Mononuclear cell (primary cell): Measurements from ENCODE around the gene ZNF512B. TPM values are rescaled to one million over a fixed set of nuclear protein-coding genes. Genes with fewer than 3 reads are reported as not detected.
"Not testable (repeated sequence)": the region's sequence is repeated elsewhere in the genome, so short reads cannot be mapped to it uniquely, and the experiment has no call there.

ENCODE experiments used
- H3K27me3 ChIP-seq: 2 replicates; pipeline ENCODE4 v1.6.0; 2011; ENCODE audit warnings: low read length, control low read depth; ENCODE audit not compliant: insufficient read depth
- H3K4me1 ChIP-seq: 2 replicates; pipeline ENCODE4 v1.5.1; 2011; ENCODE audit warnings: mild to moderate bottlenecking, low read length, control low read depth; ENCODE audit not compliant: insufficient read depth
- H3K4me3 ChIP-seq: 2 replicates; pipeline ENCODE4 v1.5.1; 2011; ENCODE audit warnings: mild to moderate bottlenecking, low read length, moderate library complexity
- H3K9me3 ChIP-seq: 2 replicates; pipeline ENCODE4 v1.5.1; 2011; ENCODE audit warnings: low read depth, mild to moderate bottlenecking, control low read depth, low read length
- total RNA-seq: library from RNA; depleted of rRNA; stranded (reverse); fragments of >200 nt; gene quantifications from one replicate; pipeline ENCODE4 v1.2.3, GENCODE V29; 2012

ZNF512B gene
- total RNA-seq, 1 donor, result 5.5 TPM

DNA sequence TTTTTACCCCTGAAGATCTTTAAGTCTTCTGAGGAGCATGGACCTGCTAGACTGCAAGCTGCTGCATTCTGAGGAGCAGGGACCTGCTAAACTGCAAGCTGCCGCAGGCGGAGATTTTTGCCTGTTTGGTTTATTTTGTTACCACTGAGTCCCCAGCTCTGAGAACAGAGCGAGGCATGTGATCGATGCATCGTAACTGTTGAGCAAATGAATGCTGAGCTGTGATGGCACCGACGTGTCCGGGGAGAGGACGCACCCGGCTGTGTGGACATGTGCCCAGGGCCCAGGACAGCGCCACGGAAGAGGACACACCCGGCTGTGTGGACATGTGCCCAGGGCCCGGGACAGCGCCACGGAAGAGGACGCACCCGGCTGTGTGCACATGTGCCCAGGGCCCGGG is 50.6 kb downstream of the ZNF512B start:
- no peak overlapping the region for H3K4me3 ChIP-seq
- no peaks in the 10 kb centered on the region for H3K27me3 ChIP-seq
- H3K9me3 ChIP-seq, result no peaks in the 10 kb centered on the region
- no peaks in the 10 kb centered on the region for H3K4me1 ChIP-seq

DNA sequence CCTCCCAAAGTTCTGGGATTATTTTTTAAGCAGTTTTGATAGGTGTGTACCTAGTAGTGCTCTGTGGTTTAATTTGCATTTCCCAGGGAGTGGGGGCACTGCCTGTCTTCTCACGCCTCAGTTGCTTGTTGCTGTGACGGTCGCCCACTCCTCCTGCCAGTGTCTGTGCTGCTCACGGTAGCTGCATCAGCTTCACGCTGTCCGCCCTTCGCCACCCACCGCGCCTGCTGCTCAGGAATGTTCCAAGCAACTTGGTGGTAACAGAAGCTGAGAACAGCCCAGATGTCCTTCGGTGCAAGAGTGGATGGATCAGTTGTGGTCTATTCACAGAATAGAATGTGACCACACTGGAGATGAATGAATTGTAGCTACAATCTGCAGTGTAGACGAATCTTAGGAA is 51.9 kb downstream of the ZNF512B start:
- peaks cover 6% of the 10 kb centered on the region for H3K4me1 ChIP-seq

DNA sequence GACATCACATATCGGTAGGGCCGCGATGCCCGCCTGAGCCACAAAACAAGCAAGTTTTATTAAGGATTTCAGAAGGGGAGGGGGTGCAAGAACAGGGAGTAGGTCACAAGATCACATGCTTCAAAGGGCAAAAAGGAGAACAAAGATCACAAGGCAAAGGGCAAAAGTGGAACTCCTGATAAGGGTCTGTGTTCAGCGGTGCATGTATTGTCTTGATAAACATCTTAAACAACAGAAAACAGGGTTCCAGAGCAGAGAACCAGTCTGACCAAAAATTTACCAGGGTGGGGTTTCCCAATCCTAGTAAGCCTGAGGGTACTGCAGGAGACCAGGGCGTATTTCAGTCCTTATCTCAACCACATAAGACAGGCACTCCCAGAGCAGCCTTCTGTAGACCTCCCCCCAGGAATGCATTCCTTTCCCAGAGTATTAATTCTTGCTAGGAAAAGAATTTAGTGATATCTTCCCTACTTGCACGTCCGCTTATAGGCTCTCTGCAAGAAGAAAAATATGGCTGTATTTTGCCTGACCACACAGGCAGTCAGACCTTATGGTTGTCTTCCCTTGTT is 53.3 kb downstream of the ZNF512B start:
- H3K4me3 ChIP-seq, H3K9me3 ChIP-seq: not testable (repeated sequence)
- peaks cover 19% of the 10 kb centered on the region for H3K4me1 ChIP-seq

More for the DNA sequence above, 51.9 kb downstream of the ZNF512B start:
- no peaks in the 10 kb centered on the region for H3K9me3 ChIP-seq
- H3K27me3 ChIP-seq, result no peaks in the 10 kb centered on the region
- no peak overlapping the region for H3K4me3 ChIP-seq

DNA sequence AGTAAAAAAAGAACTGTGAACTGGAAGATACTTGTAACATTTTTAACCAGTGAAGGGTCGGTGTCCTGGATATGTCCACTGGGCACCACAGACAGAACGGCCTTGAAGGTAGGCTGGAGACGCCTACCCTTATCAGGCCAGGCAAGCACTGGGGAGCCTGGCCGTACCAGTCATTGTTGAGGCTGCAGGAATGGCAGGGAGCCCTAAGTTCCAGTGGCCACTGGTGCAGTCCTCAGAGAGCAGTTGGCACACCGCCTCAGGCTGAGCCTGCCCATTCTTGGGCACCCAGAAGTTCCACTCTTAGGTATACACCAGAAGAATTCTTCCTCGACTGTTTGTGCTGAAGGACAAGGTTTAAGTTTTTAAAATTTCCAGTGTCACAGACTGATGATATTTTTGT is 54.3 kb downstream of the ZNF512B start:
- no peaks in the 10 kb centered on the region for H3K27me3 ChIP-seq
- H3K4me3 ChIP-seq, result no peak overlapping the region
- H3K9me3 ChIP-seq, result no peaks in the 10 kb centered on the region
- H3K4me1 ChIP-seq, result peaks cover 29% of the 10 kb centered on the region

More for the DNA sequence above, 53.3 kb downstream of the ZNF512B start:
- not testable (repeated sequence) for H3K27me3 ChIP-seq

DNA sequence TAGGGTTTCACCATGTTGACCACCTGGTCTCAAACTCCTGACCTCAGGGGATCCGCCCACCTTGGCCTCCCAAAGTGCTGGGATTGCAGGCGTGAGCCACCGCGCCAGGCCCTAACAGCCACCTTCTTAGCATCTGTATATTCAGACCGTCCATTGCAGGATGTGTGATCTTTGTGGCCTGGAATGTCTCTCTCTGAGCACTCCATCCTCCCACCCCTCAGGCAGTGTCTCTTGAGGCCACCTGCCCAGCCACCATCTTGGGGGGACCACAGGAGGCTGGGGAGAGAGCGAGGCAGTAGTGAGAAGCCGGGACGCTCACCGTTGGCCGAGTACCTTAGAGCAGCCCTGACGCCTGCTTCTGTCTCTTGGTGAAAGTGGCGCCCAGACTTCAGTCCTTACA is 56.0 kb downstream of the ZNF512B start:
- Histone ChIP-seq H3K4me1 (peaks cover 36% of the 10 kb centered on the region), H3K9me3 (no peaks in the 10 kb centered on the region), H3K4me3 (no peak overlapping the region)

DNA sequence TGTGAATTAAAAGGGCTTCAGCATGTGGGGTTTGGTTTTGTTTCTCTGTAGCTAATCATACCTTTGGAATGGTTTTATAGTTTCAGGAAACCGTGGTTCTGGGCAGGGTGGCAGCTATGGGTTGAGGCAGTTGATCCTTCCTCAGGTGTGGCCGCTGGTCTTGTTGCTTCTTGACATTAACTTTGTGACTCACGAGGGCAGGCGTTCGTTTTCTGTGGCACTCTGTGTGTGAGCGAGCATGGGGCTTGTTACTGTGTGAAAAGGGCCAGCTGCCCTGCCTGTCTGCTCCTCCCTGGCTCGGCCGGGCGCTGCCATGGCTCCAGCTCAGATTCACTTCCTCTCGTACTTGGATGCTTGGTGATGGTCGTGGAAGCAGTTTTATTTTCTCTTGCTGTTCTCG is 58.6 kb downstream of the ZNF512B start:
- Histone ChIP-seq H3K27me3 (no peaks in the 10 kb centered on the region), H3K4me1 (peaks cover 60% of the 10 kb centered on the region), H3K9me3 (no peaks in the 10 kb centered on the region), H3K4me3 (no peak overlapping the region)

More for the DNA sequence above, 56.0 kb downstream of the ZNF512B start:
- H3K27me3 ChIP-seq, result no peaks in the 10 kb centered on the region

DNA sequence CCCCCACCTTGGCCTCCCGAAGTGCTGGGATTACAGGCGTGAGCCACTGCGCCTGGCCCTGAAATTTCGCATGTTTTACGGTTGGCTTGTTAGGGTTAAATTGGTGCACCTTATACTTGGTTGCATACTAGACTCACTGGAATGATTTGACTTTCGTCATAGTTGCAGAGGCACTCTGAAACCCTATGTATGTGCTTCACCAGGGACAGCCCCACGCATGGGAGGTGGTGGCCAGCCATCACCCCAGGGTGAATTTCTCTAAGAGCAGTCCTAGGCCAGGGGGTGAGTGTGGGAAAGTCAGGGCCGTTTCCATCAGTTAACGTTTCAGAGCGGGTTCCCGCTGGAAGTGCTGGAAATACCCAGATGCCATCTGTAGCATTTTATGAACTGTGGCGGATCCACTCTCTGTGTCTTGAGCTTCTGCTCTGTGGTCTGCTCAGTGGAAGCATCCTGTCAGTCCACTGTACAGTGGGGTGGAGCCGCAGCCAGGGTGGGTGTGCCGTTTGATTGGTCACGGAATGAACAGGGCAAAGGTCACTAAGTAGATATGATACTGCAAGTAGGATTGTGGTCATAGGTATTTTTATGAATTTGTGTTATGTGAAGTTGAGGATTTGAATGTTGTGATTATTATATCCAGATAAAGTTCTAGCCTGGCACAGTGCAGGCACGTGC is 61.6 kb downstream of the ZNF512B start:
- peaks cover 82% of the 10 kb centered on the region for H3K4me1 ChIP-seq
- no peaks in the 10 kb centered on the region for H3K27me3 ChIP-seq
- H3K9me3 ChIP-seq, result no peaks in the 10 kb centered on the region
- H3K4me3 ChIP-seq, result no peak overlapping the region

Other genes with a start within 250 kb of the ZNF512B start
- 117 TPM for gene LIME1, start 233.3 kb downstream of the ZNF512B start, total RNA-seq
- 17.1 TPM for gene SLC2A4RG, start 230.2 kb downstream of the ZNF512B start, total RNA-seq
- gene ZBTB46, start 138.7 kb downstream of the ZNF512B start, total RNA-seq, result 2.1 TPM
- gene ABHD16B, start 108.4 kb downstream of the ZNF512B start, total RNA-seq, result not detected
- gene TPD52L2, start 104.7 kb downstream of the ZNF512B start, total RNA-seq, result 54.8 TPM
- gene DNAJC5, start 74.8 kb downstream of the ZNF512B start, total RNA-seq, result 26.0 TPM
- 16.9 TPM for gene UCKL1, start 13.5 kb downstream of the ZNF512B start, total RNA-seq
- gene SAMD10, start 9.7 kb upstream of the ZNF512B start, total RNA-seq, result 2.3 TPM
- gene PRPF6, start 11.2 kb upstream of the ZNF512B start, total RNA-seq, result 36.6 TPM
- gene C20orf204, start 66.3 kb upstream of the ZNF512B start, total RNA-seq, result 2.9 TPM
- gene SOX18, start 79.7 kb upstream of the ZNF512B start, total RNA-seq, result not detected
- gene TCEA2, start 93.3 kb upstream of the ZNF512B start, total RNA-seq, result 6.0 TPM
- gene RGS19, start 109.6 kb upstream of the ZNF512B start, total RNA-seq, result 33.6 TPM
- gene OPRL1, start 110.2 kb upstream of the ZNF512B start, total RNA-seq, result 1.3 TPM
- gene LKAAEAR1, start 114.5 kb upstream of the ZNF512B start, total RNA-seq, result 0.42 TPM
- gene NPBWR2, start 137.6 kb upstream of the ZNF512B start, total RNA-seq, result not detected
- gene MYT1, start 194.5 kb upstream of the ZNF512B start, total RNA-seq, result not detected